Neural progenitor cell (in vitro differentiated cells): ENCODE measurements around the gene AFF3. TPM values are rescaled to one million over a fixed set of nuclear protein-coding genes. Genes with fewer than 3 reads are reported as not detected.

Experiments used
- DNase-seq: peaks from one replicate; pipeline ENCODE4 v3.0.0-alpha.2; 2016; ENCODE audit warnings: low spot score
- H2AFZ ChIP-seq: fragments of 200-600 bp; sonication (generic); replicated peaks from 2 replicates; pipeline ENCODE4 v1.6.1; 2016; ENCODE audit warnings: antibody characterized with exemption
- H3F3A ChIP-seq: fragments of 200-600 bp; sonication (generic); 2 replicates; pipeline ENCODE4 v1.6.1; 2016; ENCODE audit warnings: antibody characterized with exemption, low read depth
- H3K27ac ChIP-seq: fragments of 200-600 bp; sonication (generic); 2 replicates; pipeline ENCODE4 v1.5.1; 2016; ENCODE audit warnings: mild to moderate bottlenecking
- H3K27me3 ChIP-seq: fragments of 200-600 bp; sonication (generic); 2 replicates; pipeline ENCODE4 v1.6.1; 2016; ENCODE audit warnings: mild to moderate bottlenecking, moderate library complexity
- H3K36me3 ChIP-seq: fragments of 200-600 bp; sonication (generic); 2 replicates; pipeline ENCODE4 v1.5.1; 2016
- H3K4me1 ChIP-seq: fragments of 200-600 bp; sonication (generic); 2 replicates; pipeline ENCODE4 v1.6.1; 2016; ENCODE audit warnings: mixed run types
- H3K4me2 ChIP-seq: fragments of 200-600 bp; sonication (generic); 2 replicates; pipeline ENCODE4 v1.6.1; 2016
- H3K4me3 ChIP-seq: fragments of 200-600 bp; sonication (generic); 2 replicates; pipeline ENCODE4 v1.5.1; 2016
- H3K79me2 ChIP-seq: fragments of 200-600 bp; sonication (generic); 2 replicates; pipeline ENCODE4 v1.6.1; 2016; ENCODE audit warnings: low read depth
- H3K9ac ChIP-seq: fragments of 200-600 bp; sonication (generic); 2 replicates; pipeline ENCODE4 v1.6.1; 2016
- H3K9me3 ChIP-seq: fragments of 200-600 bp; sonication (generic); 2 replicates; pipeline ENCODE4 v1.5.1; 2016; ENCODE audit warnings: low read depth
- H4K20me1 ChIP-seq: fragments of 200-600 bp; sonication (generic); 2 replicates; pipeline ENCODE4 v1.6.1; 2016; ENCODE audit warnings: low read depth
- H3K27ac Mint-ChIP-seq: 3 replicates; pipeline ENCODE4 v1.8.0; 2021; ENCODE audit warnings: mixed read lengths
- H3K27me3 Mint-ChIP-seq: 2 replicates; pipeline ENCODE4 v1.8.0; 2022; ENCODE audit warnings: low read depth, mild to moderate bottlenecking, inconsistent platforms, moderate library complexity, mixed read lengths; ENCODE audit not compliant: insufficient read depth
- H3K36me3 Mint-ChIP-seq: 3 replicates; pipeline ENCODE4 v1.8.0; 2021; ENCODE audit warnings: mixed read lengths
- H3K4me1 Mint-ChIP-seq: 3 replicates; pipeline ENCODE4 v1.8.0; 2021; ENCODE audit warnings: mixed read lengths
- H3K4me3 Mint-ChIP-seq: 3 replicates; pipeline ENCODE4 v1.8.0; 2021; ENCODE audit warnings: mild to moderate bottlenecking, moderate library complexity, mixed read lengths
- H3K9me3 Mint-ChIP-seq: 3 replicates; pipeline ENCODE4 v1.8.0; 2020; ENCODE audit warnings: mixed read lengths
- EZH2 ChIP-seq: fragments of 200-600 bp; sonication (generic); IDR thresholded peaks from 2 replicates; pipeline ENCODE4 v1.6.1; 2017; ENCODE audit warnings: antibody characterized with exemption, mild to moderate bottlenecking, moderate library complexity
- EZH2phosphoT487 ChIP-seq: fragments of 200-600 bp; sonication (generic); IDR thresholded peaks from 2 replicates; pipeline ENCODE4 v1.6.1; 2017; ENCODE audit warnings: antibody characterized with exemption
- total RNA-seq: library from RNA; depleted of rRNA; stranded (reverse); fragments of >200 nt; gene quantifications from 2 replicates; pipeline ENCODE4 v1.2.3, GENCODE V29; 2015; ENCODE audit warnings: low replicate concordance
- TF ChIP-seq, protein P1 (sequence below): fragments of 200-600 bp; sonication (generic); IDR thresholded peaks from 2 replicates; pipeline ENCODE4 v1.5.1; 2017; ENCODE audit warnings: antibody characterized with exemption, mild to moderate bottlenecking

The AFF3 gene
- total RNA-seq, 1 donor from 2014 or later: 0.26 TPM

DNA sequence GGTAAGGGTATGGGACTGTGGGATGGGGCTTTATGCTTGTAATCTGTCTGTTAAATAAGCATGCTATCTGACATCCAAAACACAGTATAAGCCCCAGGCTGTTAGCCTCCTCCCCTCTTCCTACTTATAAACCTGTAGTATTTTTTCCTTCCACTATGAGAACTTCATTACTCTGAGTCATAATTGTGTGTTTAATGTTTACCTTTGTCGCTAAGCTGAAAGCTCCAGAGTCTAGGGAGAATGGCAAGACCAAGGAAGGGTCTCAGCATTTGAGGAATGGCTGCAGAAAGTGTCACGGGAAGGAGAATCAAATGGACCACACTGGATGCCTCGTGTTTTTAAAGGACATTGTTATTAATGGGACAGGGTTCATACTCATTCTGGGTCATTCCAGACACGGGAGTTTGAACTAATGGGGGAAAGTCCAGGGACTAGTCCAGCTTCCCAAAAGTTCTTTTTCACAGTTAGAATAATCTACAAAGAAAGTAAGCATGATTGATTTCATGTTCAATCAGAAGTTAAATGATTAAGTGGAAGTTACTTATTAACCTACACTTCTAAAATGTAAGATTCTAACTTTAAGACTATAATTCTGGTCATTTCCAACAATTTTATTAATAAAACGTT is 292.2 kb downstream of the AFF3 start:
- peaks cover 2% of the 10 kb centered on the region for H3K9me3 Mint-ChIP-seq
- no peak overlapping the region for H3K27ac Mint-ChIP-seq
- no peaks in the 10 kb centered on the region for H3K4me1 ChIP-seq
- H3K27me3 ChIP-seq: no peaks in the 10 kb centered on the region
- no peak overlapping the region for H3K9ac ChIP-seq
- H3K36me3 Mint-ChIP-seq: no peaks in the 10 kb centered on the region
- no peak overlapping the region for H3K4me3 Mint-ChIP-seq
- H3K4me2 ChIP-seq: no peak overlapping the region
- no peaks in the 10 kb centered on the region for H3K36me3 ChIP-seq
- H3K27ac ChIP-seq: no peak overlapping the region
- H4K20me1 ChIP-seq: no peaks in the 10 kb centered on the region
- no peak overlapping the region for H2AFZ ChIP-seq
- H3K79me2 ChIP-seq: no peaks in the 10 kb centered on the region
- TF ChIP-seq, protein P1, sequence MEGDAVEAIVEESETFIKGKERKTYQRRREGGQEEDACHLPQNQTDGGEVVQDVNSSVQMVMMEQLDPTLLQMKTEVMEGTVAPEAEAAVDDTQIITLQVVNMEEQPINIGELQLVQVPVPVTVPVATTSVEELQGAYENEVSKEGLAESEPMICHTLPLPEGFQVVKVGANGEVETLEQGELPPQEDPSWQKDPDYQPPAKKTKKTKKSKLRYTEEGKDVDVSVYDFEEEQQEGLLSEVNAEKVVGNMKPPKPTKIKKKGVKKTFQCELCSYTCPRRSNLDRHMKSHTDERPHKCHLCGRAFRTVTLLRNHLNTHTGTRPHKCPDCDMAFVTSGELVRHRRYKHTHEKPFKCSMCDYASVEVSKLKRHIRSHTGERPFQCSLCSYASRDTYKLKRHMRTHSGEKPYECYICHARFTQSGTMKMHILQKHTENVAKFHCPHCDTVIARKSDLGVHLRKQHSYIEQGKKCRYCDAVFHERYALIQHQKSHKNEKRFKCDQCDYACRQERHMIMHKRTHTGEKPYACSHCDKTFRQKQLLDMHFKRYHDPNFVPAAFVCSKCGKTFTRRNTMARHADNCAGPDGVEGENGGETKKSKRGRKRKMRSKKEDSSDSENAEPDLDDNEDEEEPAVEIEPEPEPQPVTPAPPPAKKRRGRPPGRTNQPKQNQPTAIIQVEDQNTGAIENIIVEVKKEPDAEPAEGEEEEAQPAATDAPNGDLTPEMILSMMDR: no peak
- TF ChIP-seq EZH2phosphoT487 (no peak), EZH2 (no peak)
- no peak overlapping the region for H3K4me3 ChIP-seq
- H3K4me1 Mint-ChIP-seq: peaks cover 6% of the 10 kb centered on the region
- H3K27me3 Mint-ChIP-seq: no peaks in the 10 kb centered on the region
- no peaks in the 10 kb centered on the region for H3K9me3 ChIP-seq
- no peak for DNase-seq
- no peaks in the 10 kb centered on the region for H3F3A ChIP-seq

DNA sequence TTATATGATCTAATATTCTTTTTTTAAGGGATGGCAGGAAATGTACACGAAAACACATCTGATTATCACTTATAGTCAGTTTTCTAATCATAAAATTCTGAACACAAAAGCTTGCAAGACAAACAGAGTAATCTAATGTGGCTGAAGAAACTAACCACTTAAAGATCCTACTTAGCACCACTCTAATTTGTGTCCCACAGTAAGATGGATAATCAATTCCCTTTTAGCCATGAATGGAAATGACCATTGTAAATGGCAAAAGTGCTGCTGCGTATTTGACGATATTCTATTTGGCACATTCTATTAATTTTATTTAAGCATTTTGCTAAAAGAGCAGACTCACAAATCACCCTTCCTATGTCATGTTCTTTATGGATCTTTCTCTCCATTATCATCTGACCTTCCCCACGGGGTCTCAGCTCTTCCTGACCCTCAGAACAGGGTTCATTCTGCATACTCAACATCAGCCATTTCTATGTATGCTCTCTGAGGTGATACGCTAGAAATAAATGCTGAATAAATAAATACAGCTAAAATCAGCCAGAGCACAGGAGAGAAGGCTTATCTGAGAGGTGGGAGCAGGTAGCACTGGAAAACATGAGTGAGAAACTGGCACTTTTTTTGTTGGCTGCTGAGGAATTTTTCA is 295.8 kb downstream of the AFF3 start:
- H3K9me3 Mint-ChIP-seq: no peaks in the 10 kb centered on the region
- no peaks in the 10 kb centered on the region for H3K27me3 Mint-ChIP-seq
- Histone ChIP-seq H4K20me1 (no peaks in the 10 kb centered on the region), H3K9ac (no peak overlapping the region), H3K79me2 (no peaks in the 10 kb centered on the region), H2AFZ (no peak overlapping the region), H3K27ac (no peak overlapping the region), H3K4me1 (no peaks in the 10 kb centered on the region), H3K27me3 (no peaks in the 10 kb centered on the region), H3K4me3 (no peak overlapping the region), H3K4me2 (no peak overlapping the region), H3F3A (no peaks in the 10 kb centered on the region), H3K9me3 (no peaks in the 10 kb centered on the region), H3K36me3 (no peaks in the 10 kb centered on the region)
- DNase-seq: no peak
- H3K4me3 Mint-ChIP-seq: no peak overlapping the region
- H3K4me1 Mint-ChIP-seq: no peaks in the 10 kb centered on the region
- H3K36me3 Mint-ChIP-seq: no peaks in the 10 kb centered on the region
- no peak overlapping the region for H3K27ac Mint-ChIP-seq
- TF ChIP-seq, protein P1: no peak
- TF ChIP-seq EZH2: no peak
- TF ChIP-seq EZH2phosphoT487: no peak

DNA sequence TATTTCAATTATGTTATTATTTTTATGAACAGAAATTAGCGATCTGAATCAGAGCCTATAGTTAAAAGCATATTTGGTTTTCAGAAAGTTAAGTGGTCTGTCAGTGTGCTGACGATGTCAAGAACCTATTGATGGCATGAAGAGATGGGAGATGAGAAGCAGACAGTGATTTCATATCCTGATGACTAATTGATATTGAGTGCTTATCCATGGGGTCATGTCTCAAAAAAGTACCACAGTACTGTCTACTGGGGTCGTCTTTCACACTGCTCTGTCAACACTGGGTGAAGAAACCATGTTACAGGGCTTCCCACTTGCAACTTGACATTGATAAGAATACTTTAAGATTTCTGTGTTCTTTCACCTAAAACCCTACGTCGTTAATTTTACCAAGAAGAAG is 297.1 kb downstream of the AFF3 start:
- H3K27me3 Mint-ChIP-seq: no peaks in the 10 kb centered on the region
- no peaks in the 10 kb centered on the region for H3K79me2 ChIP-seq
- H3K9me3 ChIP-seq: no peaks in the 10 kb centered on the region
- H3K27ac ChIP-seq: no peak overlapping the region
- H3K36me3 ChIP-seq: no peaks in the 10 kb centered on the region
- H4K20me1 ChIP-seq: no peaks in the 10 kb centered on the region
- H3K4me3 Mint-ChIP-seq: no peak overlapping the region
- H3K27ac Mint-ChIP-seq: no peak overlapping the region
- no peak overlapping the region for H3K4me2 ChIP-seq
- H3K4me3 ChIP-seq: no peak overlapping the region
- no peak for TF ChIP-seq EZH2
- TF ChIP-seq EZH2phosphoT487: no peak
- peaks cover 2% of the 10 kb centered on the region for H3K9me3 Mint-ChIP-seq
- no peaks in the 10 kb centered on the region for H3K4me1 Mint-ChIP-seq
- H3K27me3 ChIP-seq: no peaks in the 10 kb centered on the region
- no peaks in the 10 kb centered on the region for H3K4me1 ChIP-seq
- H3K9ac ChIP-seq: no peak overlapping the region
- no peaks in the 10 kb centered on the region for H3K36me3 Mint-ChIP-seq
- H3F3A ChIP-seq: no peaks in the 10 kb centered on the region
- no peak for DNase-seq
- H2AFZ ChIP-seq: no peak overlapping the region

DNA sequence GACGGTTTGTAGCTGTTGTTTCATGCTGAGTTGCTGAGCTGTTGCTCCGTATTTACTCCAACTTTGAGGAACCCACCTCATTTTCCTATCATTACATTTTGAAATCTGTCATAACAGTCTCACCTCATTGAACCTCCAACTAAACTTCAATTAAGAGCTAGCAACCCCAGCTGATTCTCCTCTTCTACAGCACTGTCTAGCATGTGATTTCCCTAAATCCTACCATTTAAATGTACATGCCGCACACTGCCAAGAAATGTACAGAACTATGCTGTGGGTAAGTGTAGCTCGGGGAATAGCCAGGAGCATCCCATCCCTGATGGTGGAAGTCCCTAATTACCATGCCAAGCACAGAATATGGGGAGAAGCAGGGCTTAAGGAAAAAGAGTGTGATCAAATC is 299.9 kb downstream of the AFF3 start:
- Mint-ChIP-seq H3K9me3 (peaks cover 2% of the 10 kb centered on the region), H3K36me3 (no peaks in the 10 kb centered on the region), H3K4me1 (no peaks in the 10 kb centered on the region), H3K27ac (no peak overlapping the region), H3K27me3 (no peaks in the 10 kb centered on the region), H3K4me3 (no peak overlapping the region)
- Histone ChIP-seq H3K9me3 (no peaks in the 10 kb centered on the region), H4K20me1 (no peaks in the 10 kb centered on the region), H3K27ac (no peak overlapping the region), H3F3A (no peaks in the 10 kb centered on the region), H3K4me1 (no peaks in the 10 kb centered on the region), H2AFZ (no peak overlapping the region), H3K27me3 (no peaks in the 10 kb centered on the region), H3K4me3 (no peak overlapping the region), H3K79me2 (no peaks in the 10 kb centered on the region), H3K36me3 (no peaks in the 10 kb centered on the region), H3K9ac (no peak overlapping the region), H3K4me2 (no peak overlapping the region)
- TF ChIP-seq EZH2 (no peak), EZH2phosphoT487 (no peak)
- TF ChIP-seq, protein P1: no peak
- no peak for DNase-seq
